K562 (cell line): ENCODE data around the gene RNF41. TPM values are rescaled to one million over a fixed set of nuclear protein-coding genes. Genes with fewer than 3 reads are reported as not detected.

Experiments
- ATAC-seq: fragments of 200-7000 bp; cut with Tn5 transposase; 3 replicates; pipeline ENCODE4 v1.9.1; 2020; ENCODE audit warnings: moderate library complexity
- BruUV-seq: library from RNA; stranded (reverse); fragments of 400-500 nt; replicated peaks from 2 replicates; lab custom pipeline; 2021; lab: Mats Ljungman, UMichigan
- CTCF ChIA-PET: fragments of 300-600 bp; formaldehyde crosslinking; extraction: SDS; loops from one replicate; lab custom pipeline; 2021; ENCODE audit warnings: low intra/inter-chr PET ratio; lab: Yijun Ruan, JAX
- POLR2A ChIA-PET: fragments of 300-600, 350-650 bp; sonication (Branson Sonifier 250); formaldehyde crosslinking; extraction: SDS; loops from one replicate; lab custom pipeline; 2021; ENCODE audit warnings: antibody characterized with exemption, inconsistent platforms; lab: Yijun Ruan, JAX
- DNase-seq, 4 experiments: peaks; one replicate each; pipeline versions ENCODE4 v3.0.0 to v3.0.0-alpha.2; 2011 to 2018; ENCODE audit warnings: low spot score in 3 of 4, mixed read lengths in 3 of 4; ENCODE audit errors: extremely low read depth in 1 of 4
- FAIRE-seq: peaks from 2 replicates; lab custom pipeline; 2011; peaks lifted over from hg19 to GRCh38; lab: Jason Lieb, UNC
- H2AFZ ChIP-seq: 2 replicates; pipeline ENCODE4 v1.6.0; 2011; ENCODE audit warnings: low read depth, low read length, control low read depth, inconsistent platforms
- H3K27ac ChIP-seq: fragments of 200-600 bp; 3 replicates; pipeline ENCODE4 v1.8.0; 2011; ENCODE audit warnings: low read depth, mild to moderate bottlenecking, control low read depth, inconsistent platforms, low read length, moderate library complexity, mixed read lengths; ENCODE audit errors: extremely low read depth
- H3K27me3 ChIP-seq, 2 experiments: fragments of 300-600 bp in 1 of 2; 2 replicates in 1 of 2; 3 replicates in 1 of 2; pipeline versions ENCODE4 v1.6.0 to v1.8.0; 2011; ENCODE audit warnings: inconsistent platforms in 2 of 2, low read length in 2 of 2, mild to moderate bottlenecking in 1 of 2, mixed read lengths in 1 of 2, moderate library complexity in 1 of 2; ENCODE audit not compliant: control insufficient read depth in 2 of 2, insufficient read depth in 2 of 2
- H3K36me3 ChIP-seq: fragments of 300-600 bp; 3 replicates; pipeline ENCODE4 v1.8.0; 2011; ENCODE audit warnings: mild to moderate bottlenecking, low read length, inconsistent platforms; ENCODE audit not compliant: control insufficient read depth, insufficient read depth
- H3K4me1 ChIP-seq, 2 experiments: fragments of 200-600 bp in 1 of 2; replicated peaks in 1 of 2; 2 replicates in 1 of 2; 3 replicates in 1 of 2; pipeline versions ENCODE4 v1.5.1 to v1.8.0; 2011; ENCODE audit warnings: inconsistent platforms in 2 of 2, low read length in 2 of 2, mild to moderate bottlenecking in 1 of 2, mixed read lengths in 1 of 2, moderate library complexity in 1 of 2; ENCODE audit not compliant: control insufficient read depth in 2 of 2, insufficient read depth in 2 of 2
- H3K4me2 ChIP-seq: 2 replicates; pipeline ENCODE4 v1.6.1; 2011; ENCODE audit warnings: low read length, control low read depth, inconsistent platforms, mixed read lengths; ENCODE audit not compliant: insufficient read depth
- H3K4me3 ChIP-seq: fragments of 200-600 bp; sonication (generic), shearing (Covaris generic); 2 replicates; pipeline ENCODE4 v1.5.1; 2016; ENCODE audit warnings: control low read depth, inconsistent platforms
- H3K79me2 ChIP-seq: fragments of 200-600 bp; 3 replicates; pipeline ENCODE4 v1.8.0; 2011; ENCODE audit warnings: low read length, inconsistent platforms; ENCODE audit not compliant: control insufficient read depth, insufficient read depth
- H3K9ac ChIP-seq, 2 experiments: 2 replicates each; pipeline versions ENCODE4 v1.6.0 to v1.6.1; 2011; ENCODE audit warnings: low read depth in 2 of 2, low read length in 2 of 2, control low read depth in 1 of 2, inconsistent platforms in 1 of 2, mild to moderate bottlenecking in 1 of 2, mixed read lengths in 1 of 2; ENCODE audit not compliant: insufficient read depth in 1 of 2
- H3K9me1 ChIP-seq: one replicate; pipeline ENCODE4 v1.6.0; 2011; ENCODE audit warnings: inconsistent platforms, mild to moderate bottlenecking, low read length, moderate library complexity; ENCODE audit not compliant: control insufficient read depth, insufficient read depth
- H3K9me3 ChIP-seq: replicated peaks from 2 replicates; pipeline ENCODE4 v1.5.1; 2011; ENCODE audit warnings: low read depth, low read length, inconsistent platforms; ENCODE audit not compliant: control insufficient read depth, insufficient read depth
- H4K20me1 ChIP-seq: replicated peaks from 2 replicates; pipeline ENCODE4 v1.6.1; 2011; ENCODE audit warnings: low read length, inconsistent platforms, mixed read lengths; ENCODE audit not compliant: control insufficient read depth, insufficient read depth
- HEY1 ChIP-seq: fragments of 250-450 bp; sonication (Bioruptor Pico); IDR thresholded peaks from 2 replicates; pipeline ENCODE4 v1.5.0; 2020; ENCODE audit warnings: mild to moderate bottlenecking, moderate library complexity, borderline replicate concordance
- HMG20A ChIP-seq: fragments of 450-650 bp; formaldehyde crosslinking; conservative IDR thresholded peaks from 2 replicates; pipeline ENCODE4 v1.4.0; 2020; ENCODE audit warnings: mild to moderate bottlenecking, mixed read lengths
- KLF13 ChIP-seq: fragments of 450-650 bp; IDR thresholded peaks from 2 replicates; pipeline ENCODE4 v1.6.1; 2016; ENCODE audit warnings: missing genetic modification characterization, low read depth, mild to moderate bottlenecking, missing compliant biosample characterization, moderate library complexity, borderline replicate concordance
- MYNN ChIP-seq, 2 experiments: sonication (generic); formaldehyde crosslinking in 1 of 2; IDR thresholded peaks; 2 replicates each; pipeline versions ENCODE4 v1.5.0 to v1.6.1; 2016 to 2020; ENCODE audit warnings: antibody characterized with exemption in 1 of 2, missing genetic modification reagents in 1 of 2
- PHB2 ChIP-seq: fragments of 450-650 bp; IDR thresholded peaks from 2 replicates; pipeline ENCODE4 v1.6.1; 2017; ENCODE audit warnings: low read depth
- SPI1 ChIP-seq: IDR thresholded peaks from 2 replicates; pipeline ENCODE4 v1.6.1; 2011; ENCODE audit warnings: low read depth, low read length, control low read depth, borderline replicate concordance
- STAT5A ChIP-seq: IDR thresholded peaks from 2 replicates; pipeline ENCODE4 v1.6.1; 2012; ENCODE audit warnings: low read length, inconsistent platforms, borderline replicate concordance
- USF1 ChIP-seq: sonication (generic); formaldehyde crosslinking; IDR thresholded peaks from 2 replicates; pipeline ENCODE4 v1.9.0; 2022; ENCODE audit warnings: mild to moderate bottlenecking, missing genetic modification reagents
- ZC3H11A ChIP-seq: IDR thresholded peaks from 2 replicates; pipeline ENCODE4 v1.6.1; 2012; ENCODE audit warnings: low read depth, low read length, improper control_type of control experiment
- ZNF175 ChIP-seq: fragments of 200-800 bp; sonication (Bioruptor generic); IDR thresholded peaks from 2 replicates; pipeline ENCODE4 v1.6.1; 2016; ENCODE audit warnings: low read depth, mild to moderate bottlenecking, missing genetic modification characterization, missing compliant biosample characterization
- WGBS: fragments of 100-300 bp; shearing (Covaris generic); methylation state at CpG from one replicate; pipeline ENCODE4 v1.1.6; 2016; ENCODE audit warnings: low coverage, mixed read lengths; ENCODE audit not compliant: insufficient coverage; ENCODE audit errors: missing lambda C conversion rate; 5-methylcytosine and 5-hydroxymethylcytosine counted together
- in situ Hi-C: fragments of 300-500 bp; cut with MboI; formaldehyde crosslinking; loops from 4 replicates; pipeline ENCODE4 v1.15.0; 2018; ENCODE audit warnings: inconsistent platforms, mixed read lengths
- intact Hi-C: fragments of 100-400 bp; cut with micrococcal nuclease; formaldehyde crosslinking; loops from 2 replicates; pipeline ENCODE4 v1.14.2; 2022
- polyA plus RNA-seq, 8 experiments: library from polyadenylated mRNA; depleted of rRNA in 4 of 8; stranded (reverse) in 5 of 8; unstranded in 3 of 8; fragments of >200 nt; fragmentation: Nextera tagmentation in 2 of 8; fragmentation: Illumina TruSeq in 1 of 8; extraction: Ambion mirVana in 2 of 8; extraction: Trizol in 1 of 8; gene quantifications; 2 replicates each; pipeline versions ENCODE4 v1.2.1 to v1.2.3, GENCODE V29; 2011 to 2014; ENCODE audit warnings: inconsistent platforms in 1 of 8, missing spikeins in 1 of 8
- total RNA-seq, 7 experiments: library from RNA; depleted of rRNA in 6 of 7; stranded (reverse); fragments of >200 nt in 6 of 7; fragmentation: Illumina TruSeq in 2 of 7; extraction: Trizol in 2 of 7; gene quantifications; 2 replicates each; pipeline versions ENCODE4 v1.2.1 to v1.2.3, GENCODE V29; 2011 to 2021; ENCODE audit warnings: low replicate concordance in 1 of 7
- TF ChIP-seq, protein P1 (sequence below): fragments of 450-650 bp; IDR thresholded peaks from 2 replicates; pipeline ENCODE4 v1.6.1; 2017; ENCODE audit warnings: antibody characterized with exemption
- TF ChIP-seq, protein P2 (sequence below): fragments of 250-450 bp; sonication (Bioruptor Pico); IDR thresholded peaks from 2 replicates; pipeline ENCODE4 v1.8.0; 2021; ENCODE audit warnings: borderline replicate concordance, mild to moderate bottlenecking, moderate library complexity; ENCODE audit not compliant: poor library complexity, severe bottlenecking
- TF ChIP-seq, protein P3 (sequence below): IDR thresholded peaks from 2 replicates; pipeline ENCODE4 v1.6.1; 2011; ENCODE audit warnings: borderline replicate concordance, low read depth, mild to moderate bottlenecking, moderate library complexity, low read length; ENCODE audit not compliant: insufficient read depth, poor library complexity, severe bottlenecking

The RNF41 gene
- total and polyA plus RNA-seq, 9 of the 15 experiments (the other 6 are each of a cell fraction or from before 2014, with no cell fraction given): 28.2 to 46.8 (median 33.8) TPM

GRCh38 chr12:56260921-56261320 lies 39.2 kb upstream of the RNF41 start:
- H3K36me3 ChIP-seq: peaks cover 13% of the 10 kb centered on the region; the same call in 2 of the 3 replicates
- no peaks in the 10 kb centered on the region for H3K27me3 ChIP-seq
- H3K9ac ChIP-seq: no peak overlapping the region
- no peak overlapping the region for H3K4me3 ChIP-seq
- no peak overlapping the region for H3K4me2 ChIP-seq
- H3K79me2 ChIP-seq: peaks cover 21% of the 10 kb centered on the region
- BruUV-seq: no TSS peak
- H3K4me1 ChIP-seq: peaks cover 18 to 23% of the 10 kb centered on the region in 2 experiments; a peak in 4 of 5 replicates
- intact Hi-C loops: loop anchor here (2.0 kb wide), 1 partner anchor 68 kb away; no protein-coding TSS in a partner anchor
- TF ChIP-seq ZNF175: no peak
- TF ChIP-seq STAT5A: no peak
- TF ChIP-seq, protein P1, sequence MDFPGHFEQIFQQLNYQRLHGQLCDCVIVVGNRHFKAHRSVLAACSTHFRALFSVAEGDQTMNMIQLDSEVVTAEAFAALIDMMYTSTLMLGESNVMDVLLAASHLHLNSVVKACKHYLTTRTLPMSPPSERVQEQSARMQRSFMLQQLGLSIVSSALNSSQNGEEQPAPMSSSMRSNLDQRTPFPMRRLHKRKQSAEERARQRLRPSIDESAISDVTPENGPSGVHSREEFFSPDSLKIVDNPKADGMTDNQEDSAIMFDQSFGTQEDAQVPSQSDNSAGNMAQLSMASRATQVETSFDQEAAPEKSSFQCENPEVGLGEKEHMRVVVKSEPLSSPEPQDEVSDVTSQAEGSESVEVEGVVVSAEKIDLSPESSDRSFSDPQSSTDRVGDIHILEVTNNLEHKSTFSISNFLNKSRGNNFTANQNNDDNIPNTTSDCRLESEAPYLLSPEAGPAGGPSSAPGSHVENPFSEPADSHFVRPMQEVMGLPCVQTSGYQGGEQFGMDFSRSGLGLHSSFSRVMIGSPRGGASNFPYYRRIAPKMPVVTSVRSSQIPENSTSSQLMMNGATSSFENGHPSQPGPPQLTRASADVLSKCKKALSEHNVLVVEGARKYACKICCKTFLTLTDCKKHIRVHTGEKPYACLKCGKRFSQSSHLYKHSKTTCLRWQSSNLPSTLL: no peak
- TF ChIP-seq, protein P2, sequence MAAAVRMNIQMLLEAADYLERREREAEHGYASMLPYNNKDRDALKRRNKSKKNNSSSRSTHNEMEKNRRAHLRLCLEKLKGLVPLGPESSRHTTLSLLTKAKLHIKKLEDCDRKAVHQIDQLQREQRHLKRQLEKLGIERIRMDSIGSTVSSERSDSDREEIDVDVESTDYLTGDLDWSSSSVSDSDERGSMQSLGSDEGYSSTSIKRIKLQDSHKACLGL (CRISPR knock-in tag): no peak
- TF ChIP-seq SPI1: no peak
- no peak for TF ChIP-seq PHB2
- TF ChIP-seq HEY1 (CRISPR knock-in tag): no peak
- no peak for TF ChIP-seq ZC3H11A
- TF ChIP-seq USF1 (CRISPR knock-in tag): no peak
- TF ChIP-seq HMG20A (CRISPR knock-in tag): no peak
- no peak for TF ChIP-seq MYNN (IDR thresholded peaks at IDR 0.05)
- no peak for TF ChIP-seq MYNN (CRISPR knock-in tag; IDR thresholded peaks at IDR 0.05)
- no peak for TF ChIP-seq KLF13
- TF ChIP-seq, protein P3, sequence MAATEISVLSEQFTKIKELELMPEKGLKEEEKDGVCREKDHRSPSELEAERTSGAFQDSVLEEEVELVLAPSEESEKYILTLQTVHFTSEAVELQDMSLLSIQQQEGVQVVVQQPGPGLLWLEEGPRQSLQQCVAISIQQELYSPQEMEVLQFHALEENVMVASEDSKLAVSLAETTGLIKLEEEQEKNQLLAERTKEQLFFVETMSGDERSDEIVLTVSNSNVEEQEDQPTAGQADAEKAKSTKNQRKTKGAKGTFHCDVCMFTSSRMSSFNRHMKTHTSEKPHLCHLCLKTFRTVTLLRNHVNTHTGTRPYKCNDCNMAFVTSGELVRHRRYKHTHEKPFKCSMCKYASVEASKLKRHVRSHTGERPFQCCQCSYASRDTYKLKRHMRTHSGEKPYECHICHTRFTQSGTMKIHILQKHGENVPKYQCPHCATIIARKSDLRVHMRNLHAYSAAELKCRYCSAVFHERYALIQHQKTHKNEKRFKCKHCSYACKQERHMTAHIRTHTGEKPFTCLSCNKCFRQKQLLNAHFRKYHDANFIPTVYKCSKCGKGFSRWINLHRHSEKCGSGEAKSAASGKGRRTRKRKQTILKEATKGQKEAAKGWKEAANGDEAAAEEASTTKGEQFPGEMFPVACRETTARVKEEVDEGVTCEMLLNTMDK: no peak
- FAIRE-seq (no peak), ATAC-seq (no peak), DNase-seq (no peak)
- peaks cover 6% of the 10 kb centered on the region for H4K20me1 ChIP-seq
- H3K9me1 ChIP-seq: no peaks in the 10 kb centered on the region
- H2AFZ ChIP-seq: no peak overlapping the region
- CTCF ChIA-PET: no interaction called here
- 68% methylated on average over 3 of the region's 3 CpGs for WGBS
- H3K27ac ChIP-seq: no peak overlapping the region
- no peaks in the 10 kb centered on the region for H3K9me3 ChIP-seq
- POLR2A ChIA-PET: interaction anchor here (0.7 to 1.2 kb wide), 2 partner anchors 8 to 10 kb away, joined by 3 to 4 read pairs; no protein-coding TSS in a partner anchor
- in situ Hi-C loops: no loop called here
